IMR-90 (cell line): ENCODE measurements around the gene ELP4. TPM values are rescaled to one million over a fixed set of nuclear protein-coding genes. Genes with fewer than 3 reads are reported as not detected.

Experiments used
- ATAC-seq: fragments of 200-7000 bp; cut with Tn5 transposase; 2 replicates; pipeline ENCODE4 v1.9.1; 2020; ENCODE audit warnings: low read depth, mild to moderate bottlenecking, moderate library complexity
- BruUV-seq: library from RNA; stranded (reverse); fragments of 400-500 nt; replicated peaks from 2 replicates; lab custom pipeline; 2021; lab: Mats Ljungman, UMichigan
- CTCF ChIA-PET: fragments of 300-600 bp; formaldehyde crosslinking; extraction: SDS; loops from one replicate; lab custom pipeline; 2021; ENCODE audit warnings: antibody characterized with exemption; lab: Yijun Ruan, JAX
- POLR2A ChIA-PET: fragments of 300-600 bp; sonication (Branson Sonifier 250); formaldehyde crosslinking; loops from one replicate; lab custom pipeline; 2022; ENCODE audit warnings: antibody characterized with exemption; ENCODE audit not compliant: unreplicated experiment; lab: Charles Lee
- DNase-seq: peaks from one replicate; pipeline ENCODE4 v3.0.0; 2013
- H2AFZ ChIP-seq: replicated peaks from 2 replicates; pipeline ENCODE3; 2013; ENCODE audit warnings: low read length, mild to moderate bottlenecking; ENCODE audit not compliant: poor library complexity
- H2AK5ac ChIP-seq: 2 replicates; pipeline ENCODE4 v1.6.1; 2013; ENCODE audit warnings: low read depth, low read length, inconsistent platforms
- H2AK9ac ChIP-seq: replicated peaks from 2 replicates; pipeline ENCODE3; 2013; ENCODE audit warnings: mild to moderate bottlenecking, low read depth, low read length, moderate library complexity; ENCODE audit not compliant: poor library complexity
- H2BK120ac ChIP-seq: 2 replicates; pipeline ENCODE4 v1.6.1; 2013; ENCODE audit warnings: low read depth, low read length, inconsistent platforms
- H2BK15ac ChIP-seq: 3 replicates; pipeline ENCODE4 v1.6.1; 2013; ENCODE audit warnings: low read depth, low read length, inconsistent platforms
- H2BK20ac ChIP-seq: 2 replicates; pipeline ENCODE4 v1.6.1; 2013; ENCODE audit warnings: low read depth, mild to moderate bottlenecking, inconsistent platforms, low read length, moderate library complexity
- H2BK5ac ChIP-seq: 2 replicates; pipeline ENCODE4 v1.6.1; 2013; ENCODE audit warnings: mild to moderate bottlenecking, low read depth, low read length, inconsistent platforms; ENCODE audit not compliant: poor library complexity, severe bottlenecking
- H3K14ac ChIP-seq: replicated peaks from 2 replicates; pipeline ENCODE4 v1.6.1; 2013; ENCODE audit warnings: low read depth, low read length, inconsistent platforms
- H3K18ac ChIP-seq: 2 replicates; pipeline ENCODE4 v1.6.1; 2013; ENCODE audit warnings: low read depth, low read length, control low read depth
- H3K23ac ChIP-seq: 2 replicates; pipeline ENCODE4 v1.6.1; 2013; ENCODE audit warnings: low read depth, low read length, inconsistent platforms
- H3K27ac ChIP-seq: 2 replicates; pipeline ENCODE4 v1.5.1; 2013; ENCODE audit warnings: mild to moderate bottlenecking, control low read depth, low read length; ENCODE audit not compliant: insufficient read depth
- H3K27me3 ChIP-seq: 2 replicates; pipeline ENCODE4 v1.6.1; 2013; ENCODE audit warnings: low read length; ENCODE audit not compliant: control insufficient read depth, insufficient read depth
- H3K36me3 ChIP-seq: 2 replicates; pipeline ENCODE4 v1.6.1; 2013; ENCODE audit warnings: low read length, mixed read lengths; ENCODE audit not compliant: control insufficient read depth, insufficient read depth
- H3K4ac ChIP-seq: 2 replicates; pipeline ENCODE4 v1.6.1; 2013; ENCODE audit warnings: low read depth, low read length, inconsistent platforms
- H3K4me1 ChIP-seq: 2 replicates; pipeline ENCODE4 v1.6.1; 2013; ENCODE audit warnings: low read length, mixed read lengths; ENCODE audit not compliant: control insufficient read depth, insufficient read depth
- H3K4me2 ChIP-seq: 2 replicates; pipeline ENCODE4 v1.6.1; 2013; ENCODE audit warnings: low read depth, mild to moderate bottlenecking, control low read depth, low read length, moderate library complexity
- H3K4me3 ChIP-seq: 2 replicates; pipeline ENCODE4 v1.5.1; 2013; ENCODE audit warnings: low read depth, mild to moderate bottlenecking, control low read depth, low read length, moderate library complexity; ENCODE audit not compliant: insufficient read depth
- H3K56ac ChIP-seq: 2 replicates; pipeline ENCODE4 v1.6.1; 2013; ENCODE audit warnings: low read length, inconsistent platforms; ENCODE audit not compliant: insufficient read depth; ENCODE audit errors: extremely low read depth
- H3K79me1 ChIP-seq, 2 experiments: 2 replicates each; pipeline ENCODE4 v1.6.1; 2013; ENCODE audit warnings: low read length in 2 of 2, inconsistent platforms in 1 of 2, low read depth in 1 of 2
- H3K9ac ChIP-seq: 2 replicates; pipeline ENCODE4 v1.6.1; 2013; ENCODE audit warnings: low read depth, low read length, control low read depth
- H3K9me1 ChIP-seq: 2 replicates; pipeline ENCODE4 v1.6.1; 2013; ENCODE audit warnings: low read length, inconsistent platforms; ENCODE audit not compliant: insufficient read depth
- H3K9me3 ChIP-seq: 2 replicates; pipeline ENCODE4 v1.6.1; 2013; ENCODE audit warnings: low read length; ENCODE audit not compliant: control insufficient read depth, insufficient read depth
- H4K20me1 ChIP-seq: 2 replicates; pipeline ENCODE4 v1.6.1; 2013; ENCODE audit warnings: low read length, inconsistent platforms; ENCODE audit not compliant: insufficient read depth
- H4K5ac ChIP-seq: 2 replicates; pipeline ENCODE4 v1.6.1; 2013; ENCODE audit warnings: mild to moderate bottlenecking, low read depth, low read length, control low read depth
- H4K8ac ChIP-seq, 2 experiments: 2 replicates each; pipeline ENCODE4 v1.6.1; 2013; ENCODE audit warnings: low read depth in 2 of 2, low read length in 2 of 2, control low read depth in 1 of 2, inconsistent platforms in 1 of 2
- H4K91ac ChIP-seq: 2 replicates; pipeline ENCODE4 v1.6.1; 2013; ENCODE audit warnings: low read depth, low read length, inconsistent platforms; ENCODE audit not compliant: insufficient read depth
- BHLHE40 ChIP-seq: fragments of 150-350 bp; IDR thresholded peaks from 2 replicates; pipeline ENCODE4 v1.6.1; 2016; ENCODE audit warnings: mild to moderate bottlenecking, low read depth, low read length
- CEBPB ChIP-seq: IDR thresholded peaks from 2 replicates; pipeline ENCODE4 v1.6.1; 2012; ENCODE audit warnings: low read depth, low read length, improper control_type of control experiment
- CHD1 ChIP-seq: IDR thresholded peaks from 2 replicates; pipeline ENCODE4 v1.6.1; 2012; ENCODE audit warnings: low read depth, low read length, improper control_type of control experiment
- FOS ChIP-seq: fragments of 150-350 bp; IDR thresholded peaks from 2 replicates; pipeline ENCODE4 v1.6.1; 2016; ENCODE audit warnings: low read depth, low read length
- MAFK ChIP-seq: IDR thresholded peaks from 2 replicates; pipeline ENCODE4 v1.6.1; 2012; ENCODE audit warnings: low read depth, low read length, improper control_type of control experiment
- MAZ ChIP-seq: IDR thresholded peaks from 2 replicates; pipeline ENCODE4 v1.6.1; 2012; ENCODE audit warnings: low read depth, mild to moderate bottlenecking, low read length, improper control_type of control experiment, moderate library complexity, borderline replicate concordance
- MXI1 ChIP-seq: IDR thresholded peaks from 2 replicates; pipeline ENCODE4 v1.6.1; 2012; ENCODE audit warnings: low read depth, mild to moderate bottlenecking, low read length, moderate library complexity, borderline replicate concordance
- NFE2L2 ChIP-seq: fragments of 150-350 bp; IDR thresholded peaks from 2 replicates; pipeline ENCODE4 v1.6.1; 2016; ENCODE audit warnings: low read depth, mild to moderate bottlenecking, low read length
- POLR2A ChIP-seq: IDR thresholded peaks from 2 replicates; pipeline ENCODE4 v1.6.1; 2012; ENCODE audit warnings: mild to moderate bottlenecking, low read depth, low read length
- RCOR1 ChIP-seq: IDR thresholded peaks from 2 replicates; pipeline ENCODE4 v1.6.1; 2012; ENCODE audit warnings: mild to moderate bottlenecking, low read length, improper control_type of control experiment; ENCODE audit not compliant: insufficient replicate concordance
- RFX5 ChIP-seq: IDR thresholded peaks from 2 replicates; pipeline ENCODE4 v1.8.0; 2012; ENCODE audit warnings: low read depth, mild to moderate bottlenecking, low read length, moderate library complexity
- SMC3 ChIP-seq: fragments of 150-350 bp; IDR thresholded peaks from 2 replicates; pipeline ENCODE4 v1.6.1; 2016; ENCODE audit warnings: low read depth, mild to moderate bottlenecking, antibody characterized with exemption, low read length, moderate library complexity
- dilution Hi-C: fragments of 300-500 bp; cut with HindIII; formaldehyde crosslinking; loops from one replicate; pipeline ENCODE4 v1.14.3; 2018; ENCODE audit warnings: low sequenced_read_pairs; ENCODE audit not compliant: unreplicated experiment
- in situ Hi-C: fragments of 300-500 bp; cut with MboI; formaldehyde crosslinking; loops from 3 replicates; pipeline ENCODE4 v1.14.3; 2019; ENCODE audit warnings: low sequenced_read_pairs, inconsistent platforms, mixed read lengths
- intact Hi-C: fragments of 100-400 bp; cut with micrococcal nuclease; formaldehyde crosslinking; loops from 2 replicates; pipeline ENCODE4 v1.10.0; 2022
- polyA plus RNA-seq, 3 experiments: library from polyadenylated mRNA; depleted of rRNA; stranded (reverse); fragments of >200 nt; gene quantifications; 2 replicates each; pipeline ENCODE4 v1.2.3, GENCODE V29; 2012; ENCODE audit warnings: low replicate concordance in 1 of 3
- total RNA-seq: library from RNA; depleted of rRNA; stranded (reverse); fragments of >200 nt; gene quantifications from 2 replicates; pipeline ENCODE4 v1.2.3, GENCODE V29; 2012
- TF ChIP-seq, protein P1 (sequence below): fragments of 150-350 bp; IDR thresholded peaks from 2 replicates; pipeline ENCODE4 v1.6.1; 2017; ENCODE audit warnings: mild to moderate bottlenecking, antibody characterized with exemption, low read length, low read depth
- TF ChIP-seq, protein P2 (sequence below): conservative IDR thresholded peaks from 2 replicates; pipeline ENCODE4 v1.5.1; 2012; ENCODE audit warnings: mild to moderate bottlenecking, low read depth, low read length, improper control_type of control experiment

Gene ELP4
- total and polyA plus RNA-seq, 2 of the 4 experiments (the other 2 are of a cell fraction), result 8.4 to 20.4 TPM

DNA sequence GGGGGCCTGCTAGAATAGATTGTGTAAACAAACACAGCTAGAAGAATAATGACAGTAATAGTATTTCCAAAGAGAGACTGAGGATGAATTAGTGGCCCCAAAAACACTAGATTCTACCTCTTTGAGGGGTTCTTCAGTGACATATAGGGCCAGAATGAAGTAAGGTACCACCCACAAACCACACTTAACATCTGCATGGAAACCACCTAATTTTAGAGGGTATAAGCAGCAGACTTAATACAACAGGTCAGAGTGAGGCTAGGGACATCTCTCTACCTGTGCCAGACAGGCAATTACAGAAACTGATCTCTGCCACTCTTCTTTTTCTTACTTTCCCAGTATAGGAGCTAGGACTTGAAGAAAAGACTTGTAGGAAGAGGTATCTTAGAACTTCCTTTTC is 20.1 kb downstream of the ELP4 start:
- Histone ChIP-seq H2AK9ac (no peak overlapping the region), H3K23ac (no peak overlapping the region), H3K27ac (no peak overlapping the region), H3K27me3 (no peaks in the 10 kb centered on the region), H3K4me1 (no peaks in the 10 kb centered on the region), H3K56ac (no peak overlapping the region), H3K9ac (no peak overlapping the region), H2BK15ac (no peak overlapping the region), H3K18ac (no peak overlapping the region), H3K9me3 (no peaks in the 10 kb centered on the region), H4K91ac (no peak overlapping the region), H3K79me1 (no peaks in the 10 kb centered on the region), H2AK5ac (no peak overlapping the region), H3K36me3 (no peaks in the 10 kb centered on the region), H4K8ac (no peak overlapping the region), H2BK20ac (no peak overlapping the region), H4K20me1 (no peaks in the 10 kb centered on the region), H3K9me1 (peaks cover 3% of the 10 kb centered on the region), H3K14ac (no peak overlapping the region), H3K4me3 (no peak overlapping the region), H3K4me2 (no peak overlapping the region), H2AFZ (no peak overlapping the region), H2BK120ac (no peak overlapping the region), H2BK5ac (no peak overlapping the region), H4K5ac (no peak overlapping the region), H3K4ac (no peak overlapping the region)
- ATAC-seq (no peak), DNase-seq (no peak)
- CTCF ChIA-PET, result interaction anchor here (0.5 kb wide), 1 partner anchor 130 kb away, joined by 3 read pairs; no protein-coding TSS in a partner anchor
- TF ChIP-seq MAFK (no peak), BHLHE40 (no peak), MAZ (no peak), MXI1 (no peak), CHD1 (no peak), FOS (no peak), CEBPB (no peak), RFX5 (no peak), RCOR1 (no peak), SMC3 (no peak), NFE2L2 (no peak), POLR2A (no peak)
- TF ChIP-seq, protein P1, sequence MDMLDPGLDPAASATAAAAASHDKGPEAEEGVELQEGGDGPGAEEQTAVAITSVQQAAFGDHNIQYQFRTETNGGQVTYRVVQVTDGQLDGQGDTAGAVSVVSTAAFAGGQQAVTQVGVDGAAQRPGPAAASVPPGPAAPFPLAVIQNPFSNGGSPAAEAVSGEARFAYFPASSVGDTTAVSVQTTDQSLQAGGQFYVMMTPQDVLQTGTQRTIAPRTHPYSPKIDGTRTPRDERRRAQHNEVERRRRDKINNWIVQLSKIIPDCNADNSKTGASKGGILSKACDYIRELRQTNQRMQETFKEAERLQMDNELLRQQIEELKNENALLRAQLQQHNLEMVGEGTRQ, result no peak
- TF ChIP-seq, protein P2, sequence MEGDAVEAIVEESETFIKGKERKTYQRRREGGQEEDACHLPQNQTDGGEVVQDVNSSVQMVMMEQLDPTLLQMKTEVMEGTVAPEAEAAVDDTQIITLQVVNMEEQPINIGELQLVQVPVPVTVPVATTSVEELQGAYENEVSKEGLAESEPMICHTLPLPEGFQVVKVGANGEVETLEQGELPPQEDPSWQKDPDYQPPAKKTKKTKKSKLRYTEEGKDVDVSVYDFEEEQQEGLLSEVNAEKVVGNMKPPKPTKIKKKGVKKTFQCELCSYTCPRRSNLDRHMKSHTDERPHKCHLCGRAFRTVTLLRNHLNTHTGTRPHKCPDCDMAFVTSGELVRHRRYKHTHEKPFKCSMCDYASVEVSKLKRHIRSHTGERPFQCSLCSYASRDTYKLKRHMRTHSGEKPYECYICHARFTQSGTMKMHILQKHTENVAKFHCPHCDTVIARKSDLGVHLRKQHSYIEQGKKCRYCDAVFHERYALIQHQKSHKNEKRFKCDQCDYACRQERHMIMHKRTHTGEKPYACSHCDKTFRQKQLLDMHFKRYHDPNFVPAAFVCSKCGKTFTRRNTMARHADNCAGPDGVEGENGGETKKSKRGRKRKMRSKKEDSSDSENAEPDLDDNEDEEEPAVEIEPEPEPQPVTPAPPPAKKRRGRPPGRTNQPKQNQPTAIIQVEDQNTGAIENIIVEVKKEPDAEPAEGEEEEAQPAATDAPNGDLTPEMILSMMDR, result no peak
- in situ Hi-C loops (no loop called here), intact Hi-C loops (no loop called here), dilution Hi-C loops (no loop called here)
- BruUV-seq, result no TSS peak
- POLR2A ChIA-PET, result no interaction called here
